A549 (cell line): ENCODE measurements around the gene DPY19L3. TPM values are rescaled to one million over a fixed set of nuclear protein-coding genes. Genes with fewer than 3 reads are reported as not detected.

Source experiments
- ATAC-seq, 2 experiments: fragments of 200-7000 bp in 1 of 2; fragments of >200 bp in 1 of 2; cut with Nextera tagmentation in 1 of 2; cut with Tn5 transposase in 1 of 2; 3 replicates each; pipeline versions ENCODE4 v1.8.0 to v1.9.1; 2018 to 2020; ENCODE audit warnings: mild to moderate bottlenecking in 1 of 2, moderate library complexity in 1 of 2
- CTCF ChIA-PET: fragments of 300-600 bp; sonication (Branson Sonifier 250); formaldehyde crosslinking; extraction: SDS; loops from one replicate; lab custom pipeline; 2021; ENCODE audit warnings: antibody characterized with exemption, inconsistent platforms; lab: Yijun Ruan, JAX
- POLR2A ChIA-PET: fragments of 350-600 bp; formaldehyde crosslinking; extraction: SDS; loops from one replicate; lab custom pipeline; 2021; ENCODE audit warnings: antibody characterized with exemption, inconsistent platforms; lab: Yijun Ruan, JAX
- DNase-seq, 2 experiments: peaks; one replicate each; pipeline versions ENCODE4 v3.0.0 to v3.0.0-alpha.2; 2011 to 2016; ENCODE audit warnings: low read depth in 1 of 2, low spot score in 1 of 2
- FAIRE-seq: peaks from 2 replicates; lab custom pipeline; 2011; peaks lifted over from hg19 to GRCh38; lab: Jason Lieb, UNC
- H3K27ac ChIP-seq, 2 experiments: fragments of >200 bp; sonication (Bioruptor Twin); formaldehyde crosslinking; 3 replicates each; pipeline ENCODE4 v1.5.1; 2016 to 2017
- H3K4me1 ChIP-seq: fragments of >200 bp; sonication (Bioruptor Twin); formaldehyde crosslinking; 3 replicates; pipeline ENCODE4 v1.6.1; 2016
- H3K4me2 ChIP-seq: fragments of >200 bp; sonication (Bioruptor Twin); formaldehyde crosslinking; 3 replicates; pipeline ENCODE4 v1.6.1; 2016
- H3K4me3 ChIP-seq: fragments of >200 bp; sonication (Bioruptor Twin); formaldehyde crosslinking; 3 replicates; pipeline ENCODE4 v1.5.1; 2016
- H3K9me3 ChIP-seq: fragments of >200 bp; sonication (Bioruptor Twin); formaldehyde crosslinking; 3 replicates; pipeline ENCODE4 v1.6.1; 2016
- BHLHE40 ChIP-seq: IDR thresholded peaks from 2 replicates; pipeline ENCODE4 v1.6.1; 2012; ENCODE audit warnings: low read depth, low read length, inconsistent platforms
- CBX8 ChIP-seq: fragments of 200-600 bp; sonication (generic); IDR thresholded peaks from 2 replicates; pipeline ENCODE4 v1.6.1; 2016
- EHF ChIP-seq: fragments of 250-450 bp; sonication (Bioruptor Pico); IDR thresholded peaks from 2 replicates; pipeline ENCODE4 v1.5.0; 2020; ENCODE audit warnings: mild to moderate bottlenecking
- HOXB13 ChIP-seq: fragments of 250-450 bp; sonication (Bioruptor Pico); IDR thresholded peaks from 2 replicates; pipeline ENCODE4 v1.5.0; 2020; ENCODE audit warnings: low read depth, mild to moderate bottlenecking, moderate library complexity
- JUNB ChIP-seq: fragments of >200 bp; sonication (Bioruptor Twin); formaldehyde crosslinking; IDR thresholded peaks from 2 replicates; pipeline ENCODE4 v1.6.1; 2016
- MAFK ChIP-seq: fragments of 450-650 bp; IDR thresholded peaks from 2 replicates; pipeline ENCODE4 v1.6.1; 2014; ENCODE audit not compliant: partially characterized antibody
- NFE2L2 ChIP-seq: fragments of 150-350 bp; conservative IDR thresholded peaks from 2 replicates; pipeline ENCODE4 v1.6.1; 2014; ENCODE audit warnings: low read length
- NPAS2 ChIP-seq: fragments of 250-450 bp; sonication (Bioruptor Pico); IDR thresholded peaks from 2 replicates; pipeline ENCODE4 v1.8.0; 2022; ENCODE audit warnings: mild to moderate bottlenecking, moderate library complexity, borderline replicate concordance
- NR3C1 ChIP-seq: fragments of >200 bp; sonication (Bioruptor Twin); formaldehyde crosslinking; IDR thresholded peaks from 3 replicates; pipeline ENCODE4 v1.6.1; 2017
- POLR2A ChIP-seq: IDR thresholded peaks from 2 replicates; pipeline ENCODE4 v1.6.1; 2012; ENCODE audit warnings: mild to moderate bottlenecking, low read length
- RNF2 ChIP-seq: fragments of 200-600 bp; sonication (generic); IDR thresholded peaks from 2 replicates; pipeline ENCODE4 v1.6.1; 2016; ENCODE audit warnings: low read depth, mild to moderate bottlenecking, antibody characterized with exemption, moderate library complexity, borderline replicate concordance
- ZC3H11A ChIP-seq: fragments of 450-650 bp; IDR thresholded peaks from 2 replicates; pipeline ENCODE4 v1.6.1; 2014; ENCODE audit warnings: antibody characterized with exemption, mild to moderate bottlenecking
- WGBS: methylation state at CpG from one replicate; pipeline ENCODE4 v1.1.6; 2017; ENCODE audit errors: missing lambda C conversion rate; 5-methylcytosine and 5-hydroxymethylcytosine counted together
- polyA plus RNA-seq, 4 experiments: library from polyadenylated mRNA; depleted of rRNA in 3 of 4; stranded (reverse); fragments of >200 nt; fragmentation: RNase III in 1 of 4; extraction: RNeasy Plus Mini Kit Qiagen cat#74134 plus additional on column Dnase treatment in 1 of 4; gene quantifications; 2 replicates in 3 of 4; 3 replicates in 1 of 4; pipeline ENCODE4 v1.2.3, GENCODE V29; 2011 to 2017
- TF ChIP-seq, protein P1 (sequence below): fragments of >200 bp; sonication (Bioruptor Twin); formaldehyde crosslinking; IDR thresholded peaks from 3 replicates; pipeline ENCODE4 v1.6.1; 2016

Gene DPY19L3
- polyA plus RNA-seq, 2 of the 4 experiments (the other 2 are of a cell fraction), result 15.7 to 28.9 TPM

DNA sequence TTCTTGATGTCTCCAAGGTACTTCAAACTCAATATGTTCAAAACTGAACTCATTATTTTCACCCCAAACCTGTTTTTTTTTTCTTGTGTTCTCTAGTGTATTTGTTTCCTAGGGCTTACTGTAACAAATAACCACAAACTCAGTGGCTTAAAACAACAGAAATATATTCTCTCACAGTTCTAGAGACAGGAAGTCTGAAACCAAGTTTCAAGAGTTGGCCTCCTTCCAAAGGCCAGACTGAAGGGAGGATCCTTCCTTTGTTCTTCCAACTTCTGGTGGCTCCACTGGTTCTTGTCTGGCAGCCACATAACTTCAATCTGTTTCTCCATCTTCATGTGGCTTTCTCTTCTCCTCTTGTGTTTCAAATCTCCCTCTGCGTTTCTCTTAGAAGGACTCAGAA lies 113.5 kb downstream of the DPY19L3 start (continued):
- no peak for TF ChIP-seq EHF (CRISPR knock-in tag)
- TF ChIP-seq, protein P1, sequence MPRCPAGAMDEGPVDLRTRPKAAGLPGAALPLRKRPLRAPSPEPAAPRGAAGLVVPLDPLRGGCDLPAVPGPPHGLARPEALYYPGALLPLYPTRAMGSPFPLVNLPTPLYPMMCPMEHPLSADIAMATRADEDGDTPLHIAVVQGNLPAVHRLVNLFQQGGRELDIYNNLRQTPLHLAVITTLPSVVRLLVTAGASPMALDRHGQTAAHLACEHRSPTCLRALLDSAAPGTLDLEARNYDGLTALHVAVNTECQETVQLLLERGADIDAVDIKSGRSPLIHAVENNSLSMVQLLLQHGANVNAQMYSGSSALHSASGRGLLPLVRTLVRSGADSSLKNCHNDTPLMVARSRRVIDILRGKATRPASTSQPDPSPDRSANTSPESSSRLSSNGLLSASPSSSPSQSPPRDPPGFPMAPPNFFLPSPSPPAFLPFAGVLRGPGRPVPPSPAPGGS, result no peak

DNA sequence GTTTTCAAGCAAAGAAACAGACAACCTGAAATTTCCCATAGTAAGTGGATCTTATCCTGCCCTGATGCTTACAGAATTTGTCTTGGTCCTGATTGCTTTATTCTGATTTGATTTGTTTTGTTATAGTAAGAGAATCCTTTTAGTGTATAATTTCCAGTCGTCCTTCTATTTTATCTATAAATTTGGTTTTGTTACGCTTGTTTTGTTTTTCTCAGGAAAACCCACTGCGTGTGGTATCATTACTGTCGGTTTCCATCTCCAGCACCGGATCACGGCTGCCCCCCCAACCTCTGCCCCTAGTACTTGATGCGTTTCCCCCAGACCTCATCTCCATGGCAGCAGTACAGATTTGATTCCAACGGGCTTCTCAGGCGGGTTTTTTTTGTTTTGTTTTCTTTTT lies 117.4 kb downstream of the DPY19L3 start:
- no peak for DNase-seq
- H3K9me3 ChIP-seq, result peaks cover 11% of the 10 kb centered on the region
- no peak for TF ChIP-seq NPAS2 (CRISPR knock-in tag)
- peak; percentile 67; the same call in 1 of the 2 replicates for TF ChIP-seq RNF2
- peak; percentile 78; the same call in 1 of the 2 replicates for TF ChIP-seq CBX8
- no peak for ATAC-seq
- H3K4me1 ChIP-seq, result no peaks in the 10 kb centered on the region
- ChIA-PET POLR2A (no interaction called here), CTCF (no interaction called here)
- no peak overlapping the region for H3K27ac ChIP-seq
- WGBS, result 40% methylated on average over 9 of the region's 9 CpGs
- no peak overlapping the region for H3K4me2 ChIP-seq
- no peak overlapping the region for H3K4me3 ChIP-seq
- peak; percentile 18 for FAIRE-seq

DNA sequence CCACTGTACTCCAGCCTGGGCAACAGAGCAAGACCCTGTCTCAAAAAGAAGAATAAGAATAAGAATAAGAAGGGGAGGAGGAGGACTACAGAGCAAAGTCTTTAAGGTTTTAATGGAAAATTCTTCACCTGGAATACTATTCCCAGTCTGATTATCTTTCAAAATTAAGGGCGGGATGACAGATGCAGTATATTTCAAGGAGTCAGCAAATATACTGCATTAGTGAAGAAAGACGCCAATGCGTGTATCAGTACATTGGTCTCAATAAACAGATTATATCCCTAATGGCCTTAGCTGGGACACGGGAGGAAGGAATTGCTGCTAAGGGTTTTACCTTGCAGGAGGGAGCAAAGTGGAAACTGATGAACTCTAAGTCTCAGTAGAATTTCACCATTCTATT lies 121.3 kb downstream of the DPY19L3 start:
- no peak overlapping the region for H3K4me2 ChIP-seq
- ATAC-seq (no peak), FAIRE-seq (peak; percentile 23), DNase-seq (no peak)
- TF ChIP-seq MAFK (peak; percentile 83), HOXB13 (CRISPR knock-in tag) (no peak)
- ChIA-PET CTCF (interaction anchor here (1.9 kb wide), 1 partner anchor 8 kb away, joined by 3 read pairs; no protein-coding TSS in a partner anchor), POLR2A (no interaction called here)
- 54% methylated on average over 4 of the region's 4 CpGs for WGBS
- H3K4me3 ChIP-seq, result no peak overlapping the region
- H3K4me1 ChIP-seq, result no peaks in the 10 kb centered on the region
- peaks cover 40% of the 10 kb centered on the region for H3K9me3 ChIP-seq
- H3K27ac ChIP-seq, result no peak overlapping the region

DNA sequence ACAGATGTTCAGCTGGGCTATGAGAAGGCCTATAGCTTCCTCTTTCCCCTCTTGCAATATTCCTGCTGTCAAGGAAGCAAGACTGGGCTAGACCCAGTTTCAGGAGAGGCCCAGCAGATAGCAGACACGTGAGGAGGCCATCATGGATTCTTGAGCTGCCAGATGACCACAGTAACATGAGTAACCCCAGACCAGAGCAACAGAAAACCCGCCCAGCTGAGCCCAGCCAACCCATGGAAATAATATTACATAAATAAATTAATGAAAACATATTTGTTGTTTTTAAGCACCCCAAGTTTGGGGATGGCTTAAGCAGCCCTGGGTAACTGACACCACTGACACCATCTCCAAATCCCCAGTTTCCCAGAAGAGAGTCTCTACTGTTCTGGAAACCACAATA lies 125.2 kb downstream of the DPY19L3 start:
- POLR2A ChIA-PET, result interaction anchor here (1.4 kb wide), 1 partner anchor 125 kb away, joined by 3 read pairs; the partner anchor contains the start of gene DPY19L3
- 17% methylated on average over 2 of the region's 2 CpGs for WGBS

DNA sequence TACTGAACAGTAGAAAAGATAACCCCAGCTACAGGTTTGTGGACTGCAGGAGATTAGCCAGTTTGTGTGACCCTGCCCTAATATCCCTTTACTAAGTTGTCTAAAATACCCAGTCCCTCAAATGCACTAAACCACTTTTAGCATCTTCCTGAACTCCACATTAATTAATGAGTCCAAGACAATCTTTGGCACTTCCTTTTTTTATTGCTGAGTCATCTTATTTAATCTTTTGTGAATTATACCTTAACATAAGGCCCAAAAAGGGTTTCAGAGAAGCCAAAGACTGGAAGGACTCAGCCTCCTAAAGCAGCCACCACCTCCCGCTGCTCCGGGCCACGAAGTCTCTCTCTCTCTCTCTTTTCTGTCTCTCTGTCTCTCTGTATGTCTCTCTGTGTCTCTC lies 126.7 kb downstream of the DPY19L3 start:
- Histone ChIP-seq H3K4me1 (no peaks in the 10 kb centered on the region), H3K4me3 (no peak overlapping the region), H3K27ac (no peak overlapping the region), H3K4me2 (no peak overlapping the region), H3K9me3 (peaks cover 38% of the 10 kb centered on the region)
- no peak for ATAC-seq
- no peak for FAIRE-seq
- DNase-seq, result no peak
- CTCF ChIA-PET, result no interaction called here
- TF ChIP-seq NFE2L2, result peak; percentile 91
- no peak for TF ChIP-seq POLR2A
- peak; percentile 100 for TF ChIP-seq MAFK
- no peak for TF ChIP-seq JUNB
- TF ChIP-seq NPAS2 (CRISPR knock-in tag), result no peak
- POLR2A ChIA-PET, result interaction anchor here (1.4 kb wide), 1 partner anchor 127 kb away, joined by 3 read pairs; the partner anchor contains the start of gene DPY19L3
- WGBS, result 74% methylated on average over 3 of the region's 3 CpGs

More for the DNA sequence above, 125.2 kb downstream of the DPY19L3 start:
- Histone ChIP-seq H3K9me3 (peaks cover 37% of the 10 kb centered on the region), H3K4me3 (no peak overlapping the region), H3K27ac (no peak overlapping the region), H3K4me2 (no peak overlapping the region), H3K4me1 (no peaks in the 10 kb centered on the region)
- CTCF ChIA-PET, result no interaction called here
- no peak for TF ChIP-seq NR3C1
- no peak for TF ChIP-seq ZC3H11A
- no peak for TF ChIP-seq BHLHE40
- FAIRE-seq (peak; percentile 7), ATAC-seq (no peak), DNase-seq (no peak)

Other genes starting within 250 kb of the DPY19L3 start
- 49.8 and 50.1 TPM in 2 replicates for gene ZNF507, start 60.2 kb upstream of the DPY19L3 start, polyA plus RNA-seq (2011; rRNA removed)
- gene ZNF507, start 60.2 kb upstream of the DPY19L3 start, polyA plus RNA-seq (2017; fragmentation: RNase III; extraction: RNeasy Plus Mini Kit Qiagen cat#74134 plus additional on column Dnase treatment), result 14.0 to 14.9 TPM (median 14.6 TPM) in 3 replicates
- gene PDCD5, start 175.4 kb downstream of the DPY19L3 start, polyA plus RNA-seq (2011; rRNA removed), result 196 and 445 TPM in 2 replicates
- gene PDCD5, start 175.4 kb downstream of the DPY19L3 start, polyA plus RNA-seq (2017; fragmentation: RNase III; extraction: RNeasy Plus Mini Kit Qiagen cat#74134 plus additional on column Dnase treatment), result 511 to 662 TPM (median 549 TPM) in 3 replicates